Keratinocyte (primary cell): ENCODE results near the gene RAB43. TPM values are rescaled to one million over a fixed set of nuclear protein-coding genes. Genes with fewer than 3 reads are reported as not detected.

Source experiments
- DNase-seq: peaks from one replicate; pipeline ENCODE4 v3.0.0-alpha.2; 2011; ENCODE audit warnings: low read depth, missing footprints, low spot score
- FAIRE-seq: peaks from 2 replicates; lab custom pipeline; 2011; peaks lifted over from hg19 to GRCh38; lab: Jason Lieb, UNC
- H2AFZ ChIP-seq: 2 replicates; pipeline ENCODE4 v1.6.0; 2012; ENCODE audit warnings: low read length, control low read depth, inconsistent platforms; ENCODE audit not compliant: control insufficient read depth
- H3K27ac ChIP-seq: 2 replicates; pipeline ENCODE4 v1.5.1; 2011; ENCODE audit warnings: low read length; ENCODE audit not compliant: control insufficient read depth, insufficient read depth
- H3K27me3 ChIP-seq: 3 replicates; pipeline ENCODE4 v1.6.0; 2011; ENCODE audit warnings: low read length; ENCODE audit not compliant: control insufficient read depth, insufficient read depth; ENCODE audit errors: extremely low read depth
- H3K36me3 ChIP-seq, 2 experiments: 2 replicates in 1 of 2; 3 replicates in 1 of 2; pipeline ENCODE4 v1.5.1; 2011; ENCODE audit warnings: low read length in 2 of 2, mild to moderate bottlenecking in 1 of 2; ENCODE audit not compliant: control insufficient read depth in 2 of 2, insufficient read depth in 2 of 2; ENCODE audit errors: extremely low read depth in 1 of 2
- H3K4me1 ChIP-seq: 3 replicates; pipeline ENCODE4 v1.5.1; 2011; ENCODE audit warnings: low read length; ENCODE audit not compliant: control insufficient read depth, insufficient read depth; ENCODE audit errors: extremely low read depth
- H3K4me2 ChIP-seq: 3 replicates; pipeline ENCODE4 v1.6.0; 2011; ENCODE audit warnings: low read depth, low read length; ENCODE audit not compliant: control insufficient read depth, insufficient read depth; ENCODE audit errors: extremely low read depth
- H3K4me3 ChIP-seq, 3 experiments: fragments of 200-600 bp in 1 of 3; sonication (generic) in 1 of 3; 2 replicates in 2 of 3; 3 replicates in 1 of 3; pipeline ENCODE4 v1.5.1; 2011 to 2016; ENCODE audit warnings: low read length in 3 of 3, mild to moderate bottlenecking in 3 of 3, control low read depth in 2 of 3, inconsistent platforms in 1 of 3, low read depth in 1 of 3, mixed read lengths in 1 of 3, mixed run types in 1 of 3, moderate library complexity in 1 of 3; ENCODE audit not compliant: control insufficient read depth in 2 of 3, insufficient read depth in 2 of 3; ENCODE audit errors: extremely low read depth in 1 of 3
- H3K79me2 ChIP-seq: 2 replicates; pipeline ENCODE4 v1.6.0; 2012; ENCODE audit warnings: low read length; ENCODE audit not compliant: control insufficient read depth, insufficient read depth
- H3K9ac ChIP-seq: 3 replicates; pipeline ENCODE4 v1.6.0; 2011; ENCODE audit warnings: low read length; ENCODE audit not compliant: control insufficient read depth, insufficient read depth; ENCODE audit errors: extremely low read depth
- H3K9me1 ChIP-seq: 3 replicates; pipeline ENCODE4 v1.6.0; 2011; ENCODE audit warnings: low read length; ENCODE audit not compliant: control insufficient read depth, insufficient read depth; ENCODE audit errors: extremely low read depth
- H3K9me3 ChIP-seq: 2 replicates; pipeline ENCODE4 v1.5.1; 2012; ENCODE audit warnings: low read depth, low read length; ENCODE audit not compliant: control insufficient read depth
- H4K20me1 ChIP-seq: 3 replicates; pipeline ENCODE4 v1.6.0; 2011; ENCODE audit warnings: low read length; ENCODE audit not compliant: control insufficient read depth, insufficient read depth; ENCODE audit errors: extremely low read depth
- CTCF ChIP-seq, 3 experiments: IDR thresholded peaks in 1 of 3; conservative IDR thresholded peaks in 1 of 3; optimal IDR thresholded peaks in 1 of 3; 2 replicates in 2 of 3; 3 replicates in 1 of 3; pipeline versions ENCODE3 to v1.5.1; 2011; ENCODE audit warnings: low read length in 3 of 3, mild to moderate bottlenecking in 3 of 3, moderate library complexity in 2 of 3, control low read depth in 1 of 3, inconsistent platforms in 1 of 3; ENCODE audit not compliant: insufficient read depth in 2 of 3; ENCODE audit errors: extremely low read depth in 1 of 3
- EZH2 ChIP-seq: IDR thresholded peaks from one replicate; pipeline ENCODE4 v1.6.1; 2012; ENCODE audit warnings: inconsistent platforms, mild to moderate bottlenecking, low read length, moderate library complexity
- dilution Hi-C: fragments of 300-500 bp; cut with MboI; formaldehyde crosslinking; loops from one replicate; pipeline ENCODE4 v1.7.0; 2020; ENCODE audit warnings: low sequenced_read_pairs; ENCODE audit not compliant: extremely low pct_ligation_motif_present
- polyA plus RNA-seq, 5 experiments: library from polyadenylated mRNA; depleted of rRNA in 3 of 5; stranded (reverse) in 3 of 5; stranded (forward) in 1 of 5; unstranded in 1 of 5; fragments of >200 nt; gene quantifications; 1 replicate in 1 of 5; 2 replicates in 3 of 5; 3 replicates in 1 of 5; pipeline versions ENCODE4 v1.2.1 to v1.2.3, GENCODE V29; 2011 to 2012; ENCODE audit warnings: missing spikeins in 2 of 5, low read depth in 1 of 5, low replicate concordance in 1 of 5

Gene RAB43
- polyA plus RNA-seq, 1 donor (not counting 4 experiments of a cell fraction or from before 2014, with no cell fraction given): 8.1 TPM

DNA sequence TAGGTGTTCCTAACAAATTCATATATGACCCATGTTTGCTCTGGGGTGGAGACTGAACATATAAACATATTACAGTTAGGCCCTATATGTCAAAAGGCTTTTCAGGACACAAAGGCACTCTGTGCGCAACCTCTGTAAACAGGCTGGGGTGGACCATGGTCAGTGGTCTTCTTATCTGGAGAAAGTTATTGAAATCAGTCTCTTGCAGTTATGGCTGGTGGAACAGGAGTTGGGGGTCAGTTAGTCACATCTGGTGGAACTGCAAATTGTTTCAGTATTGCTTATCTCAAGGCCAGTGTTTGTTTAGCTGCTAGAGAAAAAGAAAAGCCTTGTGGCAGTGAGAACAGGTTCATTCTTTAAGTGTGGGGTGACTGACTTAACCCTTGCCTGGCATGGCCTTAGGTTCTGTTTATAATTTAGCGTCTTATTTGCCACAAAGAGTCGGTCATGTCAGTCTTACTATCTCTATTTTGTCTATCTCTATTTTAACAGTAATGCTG, 66.9 kb downstream of the RAB43 start:
- Histone ChIP-seq H3K36me3 (no peaks in the 10 kb centered on the region), H3K9me3 (no peaks in the 10 kb centered on the region), H4K20me1 (no peaks in the 10 kb centered on the region), H3K4me2 (no peak overlapping the region), H3K9me1 (no peaks in the 10 kb centered on the region), H3K27me3 (peaks cover 10% of the 10 kb centered on the region), H3K79me2 (no peaks in the 10 kb centered on the region), H3K27ac (no peak overlapping the region), H2AFZ (no peak overlapping the region), H3K9ac (no peak overlapping the region), H3K4me3 (no peak overlapping the region), H3K4me1 (no peaks in the 10 kb centered on the region)
- FAIRE-seq: no peak
- no peak for DNase-seq
- TF ChIP-seq EZH2 (no peak), CTCF (optimal IDR thresholded peaks at IDR 0.05 in 1 of 3, IDR thresholded peaks at IDR 0.05 in 1 of 3, conservative IDR thresholded peaks at IDR 0.05 in 1 of 3; ENCODE audit: extremely low read depth in 1 of 3, insufficient read depth in 2 of 3, low read length in 3 of 3) (no peak)
- dilution Hi-C loops: no loop called here

DNA sequence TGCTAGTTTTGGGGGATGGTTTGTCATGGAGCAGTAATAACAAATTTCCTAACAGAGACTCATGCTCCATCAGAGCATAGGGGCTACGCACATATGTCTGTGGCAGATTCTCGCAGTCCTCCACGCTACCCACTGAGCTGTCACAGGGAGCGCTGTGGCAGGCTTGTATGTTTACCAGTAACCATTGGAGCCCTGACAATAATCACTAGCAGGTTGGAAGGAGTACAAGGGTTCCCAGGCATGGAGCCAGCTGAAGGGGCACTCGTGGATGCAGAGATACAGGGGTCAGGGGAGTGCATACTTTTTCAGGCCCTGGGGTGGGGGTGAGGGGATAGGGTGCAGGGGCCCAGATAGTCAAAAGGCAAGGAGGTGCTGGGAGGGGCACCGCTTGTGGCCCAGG, 68.9 kb downstream of the RAB43 start:
- Histone ChIP-seq H3K36me3 (no peaks in the 10 kb centered on the region), H3K4me1 (no peaks in the 10 kb centered on the region), H3K27ac (no peak overlapping the region), H3K9ac (no peak overlapping the region), H3K9me3 (no peaks in the 10 kb centered on the region), H2AFZ (no peak overlapping the region), H3K9me1 (no peaks in the 10 kb centered on the region), H3K79me2 (no peaks in the 10 kb centered on the region), H3K4me2 (no peak overlapping the region), H4K20me1 (no peaks in the 10 kb centered on the region), H3K4me3 (no peak overlapping the region), H3K27me3 (peaks cover 9% of the 10 kb centered on the region)
- TF ChIP-seq EZH2 (no peak), CTCF (optimal IDR thresholded peaks at IDR 0.05 in 1 of 3, IDR thresholded peaks at IDR 0.05 in 1 of 3, conservative IDR thresholded peaks at IDR 0.05 in 1 of 3; ENCODE audit: extremely low read depth in 1 of 3, insufficient read depth in 2 of 3, low read length in 3 of 3) (no peak)
- dilution Hi-C loops: no loop called here
- DNase-seq (no peak), FAIRE-seq (no peak)
